Stimulated activated CD4-positive, alpha-beta T cell treated with anti-CD3 and anti-CD28 coated beads, Interleukin-1b, Interleukin-23, amount 100 ng/mL, for 24 hours (primary cell): Measurements from ENCODE around the gene ATXN10.

Experiments
- DNase-seq, 4 experiments: peaks; one replicate each; pipeline ENCODE4 v3.0.0-alpha.2; 2020; ENCODE audit warnings: low read depth in 4 of 4, low spot score in 1 of 4

ATXN10 gene

GRCh38 chr22:45887202-45888131 lies 215.8 kb downstream of the ATXN10 start:
- no peak for DNase-seq

GRCh38 chr22:45888221-45889092 lies 216.8 kb downstream of the ATXN10 start:
- no peak for DNase-seq

- no peak for DNase-seq
These were observed 217.5 kb downstream of the ATXN10 start for GRCh38 chr22:45889093-45889538.

- no peak for DNase-seq
These were observed 218.1 kb downstream of the ATXN10 start for GRCh38 chr22:45889539-45890350.

GRCh38 chr22:45890351-45890635 lies 218.7 kb downstream of the ATXN10 start:
- DNase-seq = no peak

- DNase-seq = no peak
These were observed 219.4 kb downstream of the ATXN10 start for GRCh38 chr22:45891021-45891421.

GRCh38 chr22:45891471-45891995 lies 219.9 kb downstream of the ATXN10 start:
- DNase-seq = no peak

GRCh38 chr22:45891996-45892621 lies 220.5 kb downstream of the ATXN10 start:
- no peak for DNase-seq

- DNase-seq = no peak
These were observed 221.2 kb downstream of the ATXN10 start for GRCh38 chr22:45892681-45893461.

GRCh38 chr22:45893516-45893915 lies 221.9 kb downstream of the ATXN10 start:
- no peak for DNase-seq
